LNCaP clone FGC (cell line): ENCODE data around the gene CISH.
A peak's percentile ranks its signal among the peaks of the same experiment; 100 is the strongest.

Experiments
- DNase-seq: peaks from one replicate; pipeline ENCODE4 v3.0.0-alpha.2; 2011; ENCODE audit warnings: low read depth
- H3K4me3 ChIP-seq: 2 replicates; pipeline ENCODE4 v1.5.1; 2011; ENCODE audit warnings: mild to moderate bottlenecking, low read depth, low read length, control low read depth
- CTCF ChIP-seq: IDR thresholded peaks from 2 replicates; pipeline ENCODE4 v1.5.1; 2012; ENCODE audit warnings: mild to moderate bottlenecking; ENCODE audit not compliant: control insufficient read depth, insufficient read depth; ENCODE audit errors: extremely low read depth

CISH gene

GRCh38 chr3:50605901-50606326 lies 5.7 kb downstream of the CISH start:
- TF ChIP-seq CTCF = no peak
- no peak overlapping the region for H3K4me3 ChIP-seq
- no peak for DNase-seq

- no peak for DNase-seq
- no peak overlapping the region for H3K4me3 ChIP-seq
- no peak for TF ChIP-seq CTCF
Observed at GRCh38 chr3:50604628-50605588, 6.7 kb downstream of the CISH start.

- DNase-seq = no peak
- TF ChIP-seq CTCF = no peak
Observed at GRCh38 chr3:50604110-50604621, 7.4 kb downstream of the CISH start.

GRCh38 chr3:50603261-50604109 lies 8.1 kb downstream of the CISH start:
- no peak for DNase-seq
- no peak overlapping the region for H3K4me3 ChIP-seq
- TF ChIP-seq CTCF = no peak

More at GRCh38 chr3:50604110-50604621, 7.4 kb downstream of the CISH start:
- H3K4me3 ChIP-seq = no peak overlapping the region

GRCh38 chr3:50602595-50603191 lies 8.9 kb downstream of the CISH start:
- H3K4me3 ChIP-seq = no peak overlapping the region
- TF ChIP-seq CTCF = no peak
- no peak for DNase-seq

- no peak overlapping the region for H3K4me3 ChIP-seq
- peak; percentile 87 for DNase-seq
- no peak for TF ChIP-seq CTCF
Observed at GRCh38 chr3:50600841-50601591, 10.6 kb downstream of the CISH start.
